Ishikawa (cell line): ENCODE measurements around the gene GJE1.

Experiments
- EP300 ChIP-seq: IDR thresholded peaks from 2 replicates; pipeline ENCODE4 v1.6.1; 2012; ENCODE audit warnings: borderline replicate concordance
- FOXM1 ChIP-seq: IDR thresholded peaks from 2 replicates; pipeline ENCODE4 v1.6.1; 2012; ENCODE audit warnings: low read depth, borderline replicate concordance
- NFIC ChIP-seq: IDR thresholded peaks from 2 replicates; pipeline ENCODE4 v1.6.1; 2012
- RAD21 ChIP-seq: IDR thresholded peaks from 2 replicates; pipeline ENCODE4 v1.6.1; 2012; ENCODE audit warnings: low read depth
- REST ChIP-seq: IDR thresholded peaks from 2 replicates; pipeline ENCODE4 v1.6.1; 2012; ENCODE audit warnings: low read depth, mild to moderate bottlenecking
- TAF1 ChIP-seq: IDR thresholded peaks from 2 replicates; pipeline ENCODE4 v1.6.1; 2012; ENCODE audit warnings: low read depth, mild to moderate bottlenecking
- TCF12 ChIP-seq: IDR thresholded peaks from 2 replicates; pipeline ENCODE4 v1.6.1; 2012; ENCODE audit warnings: low read depth
- TEAD4 ChIP-seq: IDR thresholded peaks from 2 replicates; pipeline ENCODE4 v1.6.1; 2012
- USF1 ChIP-seq: IDR thresholded peaks from 2 replicates; pipeline ENCODE4 v1.6.1; 2012
- YY1 ChIP-seq: IDR thresholded peaks from 2 replicates; pipeline ENCODE4 v1.6.1; 2012; ENCODE audit warnings: low read depth
- TF ChIP-seq, protein P1 (sequence below): IDR thresholded peaks from 2 replicates; pipeline ENCODE4 v1.6.1; 2012

Gene GJE1

GRCh38 chr6:142183351-142183750, 50.6 kb downstream of the GJE1 start:
- TF ChIP-seq, protein P1, sequence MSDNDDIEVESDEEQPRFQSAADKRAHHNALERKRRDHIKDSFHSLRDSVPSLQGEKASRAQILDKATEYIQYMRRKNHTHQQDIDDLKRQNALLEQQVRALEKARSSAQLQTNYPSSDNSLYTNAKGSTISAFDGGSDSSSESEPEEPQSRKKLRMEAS: no peak
- TF ChIP-seq TAF1 (no peak), REST (no peak), YY1 (no peak), TCF12 (no peak), NFIC (no peak), TEAD4 (no peak), EP300 (no peak), FOXM1 (no peak), USF1 (no peak)

DNA sequence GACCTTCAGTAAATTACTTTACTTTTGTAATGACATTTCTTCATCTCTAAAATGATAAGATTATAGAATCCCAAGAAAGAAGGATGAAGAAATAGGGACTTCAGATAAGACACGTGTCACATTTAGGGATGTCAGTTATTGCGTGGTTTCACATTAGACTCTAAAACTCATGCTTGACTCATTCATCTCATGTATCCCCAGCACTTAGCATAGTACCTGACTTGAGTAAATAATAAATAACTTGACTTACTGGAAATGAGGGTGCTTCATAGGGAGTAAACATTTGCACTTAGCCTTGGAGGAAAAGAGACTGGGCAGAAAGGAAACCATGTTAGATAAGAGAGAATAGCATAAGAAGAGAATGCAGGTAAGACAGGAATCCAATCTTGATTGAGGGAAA, 51.6 kb downstream of the GJE1 start:
- TF ChIP-seq REST (no peak), USF1 (no peak), RAD21 (no peak)
